K562 (cell line): Measurements from ENCODE around the gene ASPRV1.

ENCODE experiments used
- CBX3 ChIP-seq, 2 experiments: IDR thresholded peaks; 1 replicate in 1 of 2; 2 replicates in 1 of 2; pipeline ENCODE4 v1.6.1; 2012; ENCODE audit warnings: inconsistent platforms in 2 of 2, low read length in 2 of 2, borderline replicate concordance in 1 of 2, control low read depth in 1 of 2
- CEBPB ChIP-seq: fragments of 450-650 bp; IDR thresholded peaks from 2 replicates; pipeline ENCODE4 v1.6.1; 2016; ENCODE audit warnings: missing genetic modification characterization, missing compliant biosample characterization
- MYC ChIP-seq, 2 experiments: fragments of 250-450 bp in 1 of 2; sonication (Bioruptor Pico) in 1 of 2; IDR thresholded peaks; 2 replicates each; pipeline versions ENCODE4 v1.5.1 to v1.6.1; 2012 to 2021; ENCODE audit warnings: low read depth in 2 of 2, borderline replicate concordance in 1 of 2, improper control_type of control experiment in 1 of 2, low read length in 1 of 2, mild to moderate bottlenecking in 1 of 2, moderate library complexity in 1 of 2
- SPI1 ChIP-seq: IDR thresholded peaks from 2 replicates; pipeline ENCODE4 v1.6.1; 2011; ENCODE audit warnings: low read depth, low read length, control low read depth, borderline replicate concordance
- SRSF7 ChIP-seq: fragments of 200-400 bp; formaldehyde crosslinking; optimal IDR thresholded peaks from 2 replicates; pipeline ENCODE3; 2017; ENCODE audit warnings: mild to moderate bottlenecking, low read depth, low read length
- SRSF9 ChIP-seq: fragments of 200-400 bp; formaldehyde crosslinking; IDR thresholded peaks from 2 replicates; pipeline ENCODE4 v1.6.1; 2017; ENCODE audit warnings: low read depth, low read length, borderline replicate concordance
- TAF1 ChIP-seq: IDR thresholded peaks from 2 replicates; pipeline ENCODE4 v1.6.1; 2011; ENCODE audit warnings: mild to moderate bottlenecking, low read length, moderate library complexity; ENCODE audit not compliant: insufficient read depth, control insufficient read depth, severe bottlenecking; ENCODE audit errors: extremely low read depth
- TCF7L2 ChIP-seq: fragments of 150-350 bp; IDR thresholded peaks from 2 replicates; pipeline ENCODE4 v1.6.1; 2016; ENCODE audit warnings: low read depth, mild to moderate bottlenecking, low read length, moderate library complexity
- TF ChIP-seq, protein P1 (sequence below), 2 experiments: fragments of 450-650 bp; conservative IDR thresholded peaks; 2 replicates each; pipeline ENCODE4 v1.6.1; 2017; ENCODE audit warnings: mild to moderate bottlenecking in 2 of 2, moderate library complexity in 2 of 2
- TF ChIP-seq, protein P2 (sequence below), 3 experiments: IDR thresholded peaks in 2 of 3; conservative IDR thresholded peaks in 1 of 3; 2 replicates each; pipeline ENCODE4 v1.5.1; 2011 to 2012; ENCODE audit warnings: low read length in 3 of 3, mild to moderate bottlenecking in 3 of 3, control low read depth in 2 of 3, improper control_type of control experiment in 1 of 3, inconsistent platforms in 1 of 3, low read depth in 1 of 3, mixed read lengths in 1 of 3, moderate library complexity in 1 of 3; ENCODE audit not compliant: insufficient read depth in 2 of 3
- TF ChIP-seq, protein P3 (sequence below): fragments of 450-650 bp; IDR thresholded peaks from 2 replicates; pipeline ENCODE4 v1.6.1; 2016
- TF ChIP-seq, protein P4 (sequence below), 2 experiments: fragments of 450-650 bp in 1 of 2; sonication (generic) in 1 of 2; formaldehyde crosslinking; conservative IDR thresholded peaks; 2 replicates each; pipeline versions ENCODE4 v1.4.0 to v1.8.1; 2020 to 2022; ENCODE audit warnings: mild to moderate bottlenecking in 1 of 2, missing genetic modification reagents in 1 of 2

DNA sequence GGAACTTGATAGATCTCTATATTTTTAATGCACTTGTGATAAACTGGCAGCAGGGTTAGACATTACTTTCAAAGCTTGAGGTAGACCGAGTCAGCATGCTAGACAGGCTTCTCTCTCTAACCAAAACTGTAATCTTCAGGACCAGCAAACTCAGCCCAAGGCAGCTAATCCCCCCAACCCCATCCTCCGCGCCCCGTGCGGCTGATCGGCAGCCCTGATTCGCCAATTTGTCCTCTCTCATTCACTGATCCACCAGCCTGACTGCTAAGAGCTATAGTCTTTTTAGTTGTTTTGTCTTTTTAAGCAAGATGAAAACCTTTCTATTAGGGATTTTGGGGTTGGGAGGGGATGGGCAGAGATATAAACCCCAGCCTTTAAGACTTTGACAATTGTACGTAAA lies 20.7 kb downstream of the ASPRV1 start:
- TF ChIP-seq SRSF9 (no peak), TAF1 (no peak), TCF7L2 (no peak), SRSF7 (no peak), SPI1 (no peak), CBX3 (IDR thresholded peaks at IDR 0.05; ENCODE audit: borderline replicate concordance in 1 of 2, low read length in 2 of 2) (no peak), CEBPB (tag) (no peak), MYC (IDR thresholded peaks at IDR 0.05; ENCODE audit: low read depth, low read length) (no peak), MYC (CRISPR knock-in tag; IDR thresholded peaks at IDR 0.05; ENCODE audit: borderline replicate concordance, low read depth) (no peak)
- TF ChIP-seq, protein P1, sequence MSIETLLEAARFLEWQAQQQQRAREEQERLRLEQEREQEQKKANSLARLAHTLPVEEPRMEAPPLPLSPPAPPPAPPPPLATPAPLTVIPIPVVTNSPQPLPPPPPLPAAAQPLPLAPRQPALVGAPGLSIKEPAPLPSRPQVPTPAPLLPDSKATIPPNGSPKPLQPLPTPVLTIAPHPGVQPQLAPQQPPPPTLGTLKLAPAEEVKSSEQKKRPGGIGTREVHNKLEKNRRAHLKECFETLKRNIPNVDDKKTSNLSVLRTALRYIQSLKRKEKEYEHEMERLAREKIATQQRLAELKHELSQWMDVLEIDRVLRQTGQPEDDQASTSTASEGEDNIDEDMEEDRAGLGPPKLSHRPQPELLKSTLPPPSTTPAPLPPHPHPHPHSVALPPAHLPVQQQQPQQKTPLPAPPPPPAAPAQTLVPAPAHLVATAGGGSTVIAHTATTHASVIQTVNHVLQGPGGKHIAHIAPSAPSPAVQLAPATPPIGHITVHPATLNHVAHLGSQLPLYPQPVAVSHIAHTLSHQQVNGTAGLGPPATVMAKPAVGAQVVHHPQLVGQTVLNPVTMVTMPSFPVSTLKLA (conservative IDR thresholded peaks at IDR 0.05): no peak
- TF ChIP-seq, protein P2, sequence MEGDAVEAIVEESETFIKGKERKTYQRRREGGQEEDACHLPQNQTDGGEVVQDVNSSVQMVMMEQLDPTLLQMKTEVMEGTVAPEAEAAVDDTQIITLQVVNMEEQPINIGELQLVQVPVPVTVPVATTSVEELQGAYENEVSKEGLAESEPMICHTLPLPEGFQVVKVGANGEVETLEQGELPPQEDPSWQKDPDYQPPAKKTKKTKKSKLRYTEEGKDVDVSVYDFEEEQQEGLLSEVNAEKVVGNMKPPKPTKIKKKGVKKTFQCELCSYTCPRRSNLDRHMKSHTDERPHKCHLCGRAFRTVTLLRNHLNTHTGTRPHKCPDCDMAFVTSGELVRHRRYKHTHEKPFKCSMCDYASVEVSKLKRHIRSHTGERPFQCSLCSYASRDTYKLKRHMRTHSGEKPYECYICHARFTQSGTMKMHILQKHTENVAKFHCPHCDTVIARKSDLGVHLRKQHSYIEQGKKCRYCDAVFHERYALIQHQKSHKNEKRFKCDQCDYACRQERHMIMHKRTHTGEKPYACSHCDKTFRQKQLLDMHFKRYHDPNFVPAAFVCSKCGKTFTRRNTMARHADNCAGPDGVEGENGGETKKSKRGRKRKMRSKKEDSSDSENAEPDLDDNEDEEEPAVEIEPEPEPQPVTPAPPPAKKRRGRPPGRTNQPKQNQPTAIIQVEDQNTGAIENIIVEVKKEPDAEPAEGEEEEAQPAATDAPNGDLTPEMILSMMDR (IDR thresholded peaks at IDR 0.05 in 2 of 3, conservative IDR thresholded peaks at IDR 0.05 in 1 of 3; ENCODE audit: insufficient read depth in 2 of 3, low read depth in 1 of 3, low read length in 3 of 3): no peak
- TF ChIP-seq, protein P3, sequence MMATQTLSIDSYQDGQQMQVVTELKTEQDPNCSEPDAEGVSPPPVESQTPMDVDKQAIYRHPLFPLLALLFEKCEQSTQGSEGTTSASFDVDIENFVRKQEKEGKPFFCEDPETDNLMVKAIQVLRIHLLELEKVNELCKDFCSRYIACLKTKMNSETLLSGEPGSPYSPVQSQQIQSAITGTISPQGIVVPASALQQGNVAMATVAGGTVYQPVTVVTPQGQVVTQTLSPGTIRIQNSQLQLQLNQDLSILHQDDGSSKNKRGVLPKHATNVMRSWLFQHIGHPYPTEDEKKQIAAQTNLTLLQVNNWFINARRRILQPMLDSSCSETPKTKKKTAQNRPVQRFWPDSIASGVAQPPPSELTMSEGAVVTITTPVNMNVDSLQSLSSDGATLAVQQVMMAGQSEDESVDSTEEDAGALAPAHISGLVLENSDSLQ: no peak
- TF ChIP-seq, protein P4, sequence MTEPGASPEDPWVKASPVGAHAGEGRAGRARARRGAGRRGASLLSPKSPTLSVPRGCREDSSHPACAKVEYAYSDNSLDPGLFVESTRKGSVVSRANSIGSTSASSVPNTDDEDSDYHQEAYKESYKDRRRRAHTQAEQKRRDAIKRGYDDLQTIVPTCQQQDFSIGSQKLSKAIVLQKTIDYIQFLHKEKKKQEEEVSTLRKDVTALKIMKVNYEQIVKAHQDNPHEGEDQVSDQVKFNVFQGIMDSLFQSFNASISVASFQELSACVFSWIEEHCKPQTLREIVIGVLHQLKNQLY (CRISPR knock-in tag; conservative IDR thresholded peaks at IDR 0.05): no peak
